ENCODE measurements around the gene ZNF358.

GRCh38 chr19:7562646-7563393, 46.9 kb downstream of the ZNF358 start:
- no peak for TF ChIP-seq POLR2A (IDR thresholded peaks at IDR 0.05)
- TF ChIP-seq, protein P1, sequence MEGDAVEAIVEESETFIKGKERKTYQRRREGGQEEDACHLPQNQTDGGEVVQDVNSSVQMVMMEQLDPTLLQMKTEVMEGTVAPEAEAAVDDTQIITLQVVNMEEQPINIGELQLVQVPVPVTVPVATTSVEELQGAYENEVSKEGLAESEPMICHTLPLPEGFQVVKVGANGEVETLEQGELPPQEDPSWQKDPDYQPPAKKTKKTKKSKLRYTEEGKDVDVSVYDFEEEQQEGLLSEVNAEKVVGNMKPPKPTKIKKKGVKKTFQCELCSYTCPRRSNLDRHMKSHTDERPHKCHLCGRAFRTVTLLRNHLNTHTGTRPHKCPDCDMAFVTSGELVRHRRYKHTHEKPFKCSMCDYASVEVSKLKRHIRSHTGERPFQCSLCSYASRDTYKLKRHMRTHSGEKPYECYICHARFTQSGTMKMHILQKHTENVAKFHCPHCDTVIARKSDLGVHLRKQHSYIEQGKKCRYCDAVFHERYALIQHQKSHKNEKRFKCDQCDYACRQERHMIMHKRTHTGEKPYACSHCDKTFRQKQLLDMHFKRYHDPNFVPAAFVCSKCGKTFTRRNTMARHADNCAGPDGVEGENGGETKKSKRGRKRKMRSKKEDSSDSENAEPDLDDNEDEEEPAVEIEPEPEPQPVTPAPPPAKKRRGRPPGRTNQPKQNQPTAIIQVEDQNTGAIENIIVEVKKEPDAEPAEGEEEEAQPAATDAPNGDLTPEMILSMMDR (IDR thresholded peaks at IDR 0.05): no peak

Data from transverse colon (tissue), 3 donors.